Loucy (cell line): ENCODE results near the gene PRR5L.

ENCODE experiments used
- H2AFZ ChIP-seq: fragments of 200-600 bp; sonication (generic); 2 replicates; pipeline ENCODE4 v1.6.0; 2016; ENCODE audit warnings: antibody characterized with exemption, mild to moderate bottlenecking, low read length, moderate library complexity
- H3F3A ChIP-seq: fragments of 200-600 bp; 2 replicates; pipeline ENCODE4 v1.6.0; 2016; ENCODE audit warnings: antibody characterized with exemption, low read depth, mild to moderate bottlenecking
- H3K27me3 ChIP-seq: fragments of 200-600 bp; sonication (generic); 2 replicates; pipeline ENCODE4 v1.6.1; 2014; ENCODE audit warnings: low read length, mild to moderate bottlenecking; ENCODE audit not compliant: insufficient read depth, poor library complexity, severe bottlenecking
- H3K36me3 ChIP-seq: fragments of 200-600 bp; sonication (generic); 2 replicates; pipeline ENCODE4 v1.6.1; 2016; ENCODE audit warnings: low read length; ENCODE audit not compliant: insufficient read depth
- H3K4me1 ChIP-seq: fragments of 200-600 bp; sonication (generic); 2 replicates; pipeline ENCODE4 v1.5.1; 2014; ENCODE audit warnings: low read length, mild to moderate bottlenecking; ENCODE audit not compliant: insufficient read depth, poor library complexity, severe bottlenecking
- H3K4me2 ChIP-seq: fragments of 200-600 bp; sonication (generic); 2 replicates; pipeline ENCODE4 v1.6.0; 2014; ENCODE audit warnings: antibody characterized with exemption, low read length, low read depth, mild to moderate bottlenecking; ENCODE audit not compliant: poor library complexity, severe bottlenecking
- H3K4me3 ChIP-seq: fragments of 200-600 bp; sonication (generic); 2 replicates; pipeline ENCODE4 v1.5.1; 2014; ENCODE audit warnings: low read length, mild to moderate bottlenecking, mixed read lengths; ENCODE audit not compliant: poor library complexity, severe bottlenecking
- H3K79me2 ChIP-seq: fragments of 200-600 bp; sonication (generic); 2 replicates; pipeline ENCODE4 v1.6.1; 2014; ENCODE audit warnings: low read length; ENCODE audit not compliant: insufficient read depth
- H3K9ac ChIP-seq: fragments of 200-600 bp; sonication (generic); 2 replicates; pipeline ENCODE4 v1.6.0; 2014; ENCODE audit warnings: mild to moderate bottlenecking, low read depth, low read length, moderate library complexity; ENCODE audit not compliant: poor library complexity, severe bottlenecking
- H3K9me2 ChIP-seq: fragments of 200-600 bp; sonication (generic); replicated peaks from 2 replicates; pipeline ENCODE4 v1.6.1; 2016; ENCODE audit warnings: low read depth, low read length, mixed read lengths
- H3K9me3 ChIP-seq: fragments of 200-600 bp; sonication (generic); 2 replicates; pipeline ENCODE4 v1.6.1; 2014; ENCODE audit warnings: mild to moderate bottlenecking, antibody characterized with exemption, low read length, low read depth; ENCODE audit not compliant: insufficient read depth
- H4K20me1 ChIP-seq: fragments of 200-600 bp; sonication (generic); 2 replicates; pipeline ENCODE4 v1.6.0; 2014; ENCODE audit warnings: antibody characterized with exemption, low read length, mild to moderate bottlenecking; ENCODE audit not compliant: insufficient read depth, poor library complexity, severe bottlenecking
- CTCF ChIP-seq: fragments of 200-600 bp; sonication (generic); conservative IDR thresholded peaks from 2 replicates; pipeline ENCODE4 v1.5.1; 2014; ENCODE audit warnings: mild to moderate bottlenecking, antibody characterized with exemption, low read length
- EZH2phosphoT487 ChIP-seq: fragments of 200-600 bp; IDR thresholded peaks from 2 replicates; pipeline ENCODE4 v1.6.1; 2018; ENCODE audit warnings: antibody characterized with exemption, mild to moderate bottlenecking, moderate library complexity, borderline replicate concordance

The PRR5L gene

GRCh38 chr11:36265793-36266628 lies 30.1 kb upstream of the PRR5L start:
- peak overlapping the region; percentile 43 for H2AFZ ChIP-seq

GRCh38 chr11:36266767-36267166 lies 29.3 kb upstream of the PRR5L start:
- Histone ChIP-seq H2AFZ (no peak overlapping the region), H3K4me1 (peaks cover 4% of the 10 kb centered on the region), H3K4me2 (no peak overlapping the region), H3K27me3 (no peaks in the 10 kb centered on the region), H3K4me3 (no peak overlapping the region), H3K9ac (no peak overlapping the region), H3K36me3 (no peaks in the 10 kb centered on the region), H3K9me3 (no peaks in the 10 kb centered on the region), H4K20me1 (no peaks in the 10 kb centered on the region), H3K9me2 (no peaks in the 10 kb centered on the region), H3K79me2 (no peaks in the 10 kb centered on the region), H3F3A (no peaks in the 10 kb centered on the region)
- TF ChIP-seq CTCF (no peak), EZH2phosphoT487 (no peak)

More at GRCh38 chr11:36265793-36266628, 30.1 kb upstream of the PRR5L start:
- Histone ChIP-seq H3K4me1 (no peaks in the 10 kb centered on the region), H3K79me2 (no peaks in the 10 kb centered on the region), H3K4me2 (peak overlapping the region; percentile 38), H3K36me3 (no peaks in the 10 kb centered on the region), H3K4me3 (no peak overlapping the region), H4K20me1 (no peaks in the 10 kb centered on the region), H3K9ac (no peak overlapping the region), H3K27me3 (no peaks in the 10 kb centered on the region), H3K9me3 (no peaks in the 10 kb centered on the region), H3F3A (no peaks in the 10 kb centered on the region), H3K9me2 (no peaks in the 10 kb centered on the region)
- TF ChIP-seq EZH2phosphoT487 (no peak), CTCF (peak; percentile 96)

GRCh38 chr11:36268337-36268985 lies 27.6 kb upstream of the PRR5L start:
- no peaks in the 10 kb centered on the region for H3K36me3 ChIP-seq
- no peaks in the 10 kb centered on the region for H3K9me2 ChIP-seq
- no peaks in the 10 kb centered on the region for H3K9me3 ChIP-seq
- H3K4me1 ChIP-seq = peaks cover 9% of the 10 kb centered on the region
- H3K27me3 ChIP-seq = no peaks in the 10 kb centered on the region
- H3K4me2 ChIP-seq = no peak overlapping the region
- H3K79me2 ChIP-seq = no peaks in the 10 kb centered on the region
- no peaks in the 10 kb centered on the region for H3F3A ChIP-seq
- H3K4me3 ChIP-seq = no peak overlapping the region
- H4K20me1 ChIP-seq = no peaks in the 10 kb centered on the region
- H3K9ac ChIP-seq = no peak overlapping the region
- TF ChIP-seq EZH2phosphoT487 (no peak), CTCF (no peak)
- H2AFZ ChIP-seq = no peak overlapping the region
